Measurements from ENCODE around the gene NHLH1.

Gene NHLH1

GRCh38 chr1:160359559-160360226, 7.2 kb upstream of the NHLH1 start:
- DNase-seq, result no peak

- DNase-seq, result no peak
These were observed 6.6 kb upstream of the NHLH1 start for GRCh38 chr1:160360227-160360695.

- DNase-seq, result no peak
These were observed 5.7 kb upstream of the NHLH1 start for GRCh38 chr1:160361199-160361598.

GRCh38 chr1:160361814-160362167, 5.1 kb upstream of the NHLH1 start:
- DNase-seq, result no peak

GRCh38 chr1:160362168-160362957, 4.5 kb upstream of the NHLH1 start:
- peak in 2 of 4 experiments; percentile 42 to 47 for DNase-seq

GRCh38 chr1:160363010-160363409, 3.9 kb upstream of the NHLH1 start:
- DNase-seq, result no peak

GRCh38 chr1:160363951-160364735, 2.7 kb upstream of the NHLH1 start:
- DNase-seq, result no peak

- DNase-seq, result no peak
These were observed 1.5 kb upstream of the NHLH1 start for GRCh38 chr1:160365325-160365724.

- DNase-seq, result no peak
These were observed 637 bp downstream of the NHLH1 start for GRCh38 chr1:160367516-160367900.

- DNase-seq, result no peak
These were observed 1.4 kb downstream of the NHLH1 start for GRCh38 chr1:160367934-160368923.

- no peak for DNase-seq
These were observed 2.2 kb downstream of the NHLH1 start for GRCh38 chr1:160369087-160369486.

GRCh38 chr1:160370561-160371345, 3.9 kb downstream of the NHLH1 start:
- DNase-seq, result no peak

GRCh38 chr1:160371346-160371631, 4.4 kb downstream of the NHLH1 start:
- DNase-seq, result no peak

- peak; percentile 77 to 93 (median 87) for DNase-seq
These were observed 4.9 kb downstream of the NHLH1 start for GRCh38 chr1:160371756-160372155.

GRCh38 chr1:160373696-160374095, 6.8 kb downstream of the NHLH1 start:
- DNase-seq, result peak; percentile 66 to 83 (median 74)

GRCh38 chr1:160374306-160375110, 7.6 kb downstream of the NHLH1 start:
- peak; percentile 25 to 75 (median 60) for DNase-seq

GRCh38 chr1:160375788-160376524, 9.1 kb downstream of the NHLH1 start:
- peak; percentile 58 to 82 (median 76) for DNase-seq

GRCh38 chr1:160376525-160377131, 9.8 kb downstream of the NHLH1 start:
- peak; percentile 66 to 83 (median 72) for DNase-seq

GRCh38 chr1:160377585-160378206, 10.8 kb downstream of the NHLH1 start:
- no peak for DNase-seq
